PC-9 (cell line): ENCODE results near the gene KLK7.

Experiments used
- CTCF ChIP-seq: fragments of 200-600 bp; sonication (generic); conservative IDR thresholded peaks from 2 replicates; pipeline ENCODE4 v1.6.1; 2017; ENCODE audit warnings: mixed run types, antibody characterized with exemption, mild to moderate bottlenecking, moderate library complexity
- EZH2 ChIP-seq: fragments of 200-600 bp; sonication (generic); IDR thresholded peaks from 2 replicates; pipeline ENCODE4 v1.8.0; 2017; ENCODE audit warnings: antibody characterized with exemption, low read depth

DNA sequence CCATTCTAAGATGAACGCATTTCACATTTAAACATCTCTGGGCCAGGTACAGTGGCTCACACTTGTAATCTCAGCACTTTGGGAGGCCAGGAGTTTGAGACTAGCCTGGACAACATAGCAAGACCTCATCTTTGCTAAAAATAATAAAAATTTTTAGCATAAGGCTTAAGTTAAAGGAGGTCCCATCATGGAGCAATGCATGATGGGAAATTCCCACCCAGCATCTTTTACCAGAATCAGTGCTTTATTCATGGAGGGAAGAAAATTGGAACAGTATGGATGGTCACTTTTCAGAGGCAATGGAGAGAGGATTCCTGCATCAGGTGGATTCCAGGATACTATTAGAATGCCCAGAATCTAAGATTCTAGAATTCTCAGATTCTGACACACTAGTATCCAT lies 21.5 kb upstream of the KLK7 start:
- TF ChIP-seq CTCF: no peak
- TF ChIP-seq EZH2: no peak
